Cerebellar nuclear complex (tissue), 1 donor: Measurements from ENCODE around the gene DGKI.
"Not testable (repeated sequence)": the region's sequence is repeated elsewhere in the genome, so short reads cannot be mapped to it uniquely, and the experiment has no call there.

Source experiments
- DNase-seq, 2 experiments: peaks; one replicate each; lab custom pipeline; 2025; lab: John Stamatoyannopoulos, UW

DGKI gene

GRCh38 chr7:137835486-137836112 is 11.2 kb downstream of the DGKI start:
- no peak for DNase-seq

GRCh38 chr7:137834552-137834951 is 12.2 kb downstream of the DGKI start:
- no peak for DNase-seq

GRCh38 chr7:137832990-137833389 is 13.8 kb downstream of the DGKI start:
- DNase-seq = not testable (repeated sequence)

- DNase-seq = no peak
Measured at GRCh38 chr7:137832382-137832781, 14.4 kb downstream of the DGKI start.

GRCh38 chr7:137831555-137831954 is 15.2 kb downstream of the DGKI start:
- DNase-seq = not testable (repeated sequence)

- no peak for DNase-seq
Measured at GRCh38 chr7:137829337-137829992, 17.3 kb downstream of the DGKI start.

- no peak for DNase-seq
Measured at GRCh38 chr7:137828456-137828855, 18.3 kb downstream of the DGKI start.

GRCh38 chr7:137825489-137825888 is 21.3 kb downstream of the DGKI start:
- no peak for DNase-seq

GRCh38 chr7:137820677-137821420 is 25.9 kb downstream of the DGKI start:
- no peak for DNase-seq

- no peak for DNase-seq
Measured at GRCh38 chr7:137820156-137820555, 26.6 kb downstream of the DGKI start.

GRCh38 chr7:137818036-137818435 is 28.7 kb downstream of the DGKI start:
- no peak for DNase-seq

- no peak for DNase-seq
Measured at GRCh38 chr7:137816696-137817320, 30.0 kb downstream of the DGKI start.

- DNase-seq = no peak
Measured at GRCh38 chr7:137813541-137813940, 33.2 kb downstream of the DGKI start.

GRCh38 chr7:137810248-137810647 is 36.5 kb downstream of the DGKI start:
- DNase-seq = no peak

GRCh38 chr7:137804836-137805235 is 41.9 kb downstream of the DGKI start:
- DNase-seq = no peak

GRCh38 chr7:137801491-137801890 is 45.3 kb downstream of the DGKI start:
- no peak for DNase-seq

- no peak for DNase-seq
Measured at GRCh38 chr7:137801003-137801402, 45.8 kb downstream of the DGKI start.

- no peak for DNase-seq
Measured at GRCh38 chr7:137798073-137798763, 48.6 kb downstream of the DGKI start.

GRCh38 chr7:137795211-137795610 is 51.6 kb downstream of the DGKI start:
- DNase-seq = no peak

GRCh38 chr7:137791930-137792329 is 54.8 kb downstream of the DGKI start:
- DNase-seq = no peak

- DNase-seq = no peak
Measured at GRCh38 chr7:137790828-137791227, 55.9 kb downstream of the DGKI start.
